Measurements from ENCODE around the gene PHOSPHO2. TPM values are rescaled to one million over a fixed set of nuclear protein-coding genes. Genes with fewer than 3 reads are reported as not detected.

The PHOSPHO2 gene
- total RNA-seq, 4 donors from 2014 or later: 7.1 to 17.3 (median 7.6) TPM

GRCh38 chr2:169718930-169719504, 24.7 kb downstream of the PHOSPHO2 start:
- no peak for TF ChIP-seq CTCF (IDR thresholded peaks at IDR 0.05)
- TF ChIP-seq EP300 (IDR thresholded peaks at IDR 0.05): no peak
- no peak for TF ChIP-seq POLR2A (IDR thresholded peaks at IDR 0.05)
- H3K4me1 ChIP-seq: peaks cover 0 to 21% (median 4%) of the 10 kb centered on the region in 4 donors
- no peaks in the 10 kb centered on the region for H3K27me3 ChIP-seq
- WGBS, 2 donors: 82 to 87% methylated on average over 2 of the region's 2 CpGs
- H3K9me3 ChIP-seq: no peaks in the 10 kb centered on the region
- DNase-seq (ENCODE audit: low spot score in 2 of 2): no peak
- H3K4me3 ChIP-seq: no peak overlapping the region
- no peak overlapping the region for H3K27ac ChIP-seq
- H3K36me3 ChIP-seq: no peaks in the 10 kb centered on the region

- peaks cover 0 to 10% (median 3%) of the 10 kb centered on the region in 4 donors for H3K4me1 ChIP-seq
- H3K9me3 ChIP-seq: no peaks in the 10 kb centered on the region
- no peaks in the 10 kb centered on the region for H3K27me3 ChIP-seq
- no peak for DNase-seq (ENCODE audit: low spot score in 2 of 2)
- H3K4me3 ChIP-seq: no peak overlapping the region
- no peaks in the 10 kb centered on the region for H3K36me3 ChIP-seq
- no peak overlapping the region for H3K27ac ChIP-seq
- TF ChIP-seq CTCF (IDR thresholded peaks at IDR 0.05): no peak
- no peak for TF ChIP-seq EP300 (IDR thresholded peaks at IDR 0.05)
- TF ChIP-seq POLR2A (IDR thresholded peaks at IDR 0.05): no peak
- 72 to 88% methylated on average over 3 of the region's 3 CpGs for WGBS, 2 donors
Observed at GRCh38 chr2:169721016-169721415, 26.7 kb downstream of the PHOSPHO2 start.

- WGBS, 2 donors: 82 to 92% methylated on average over 5 of the region's 5 CpGs
- no peak for TF ChIP-seq POLR2A (IDR thresholded peaks at IDR 0.05)
- TF ChIP-seq EP300 (IDR thresholded peaks at IDR 0.05): no peak
- no peak for TF ChIP-seq CTCF (IDR thresholded peaks at IDR 0.05)
- no peak for DNase-seq (ENCODE audit: low spot score in 2 of 2)
- no peak overlapping the region for H3K27ac ChIP-seq
- H3K4me3 ChIP-seq: no peak overlapping the region
- H3K36me3 ChIP-seq: no peaks in the 10 kb centered on the region
- H3K9me3 ChIP-seq: no peaks in the 10 kb centered on the region
- no peaks in the 10 kb centered on the region for H3K4me1 ChIP-seq
- no peaks in the 10 kb centered on the region for H3K27me3 ChIP-seq
Observed at GRCh38 chr2:169727065-169727464, 32.8 kb downstream of the PHOSPHO2 start.

- 96 to 97% methylated on average over 1 of the region's 1 CpG for WGBS, 2 donors
- no peak overlapping the region for H3K4me3 ChIP-seq
- H3K36me3 ChIP-seq: no peaks in the 10 kb centered on the region
- peaks cover 0 to 5% (median 0%) of the 10 kb centered on the region in 4 donors for H3K4me1 ChIP-seq
- H3K27ac ChIP-seq: no peak overlapping the region
- no peaks in the 10 kb centered on the region for H3K9me3 ChIP-seq
- DNase-seq (ENCODE audit: low spot score in 2 of 2): no peak
- H3K27me3 ChIP-seq: no peaks in the 10 kb centered on the region
- TF ChIP-seq EP300 (IDR thresholded peaks at IDR 0.05) (no peak), POLR2A (IDR thresholded peaks at IDR 0.05) (no peak), CTCF (IDR thresholded peaks at IDR 0.05) (no peak)
Observed at GRCh38 chr2:169729274-169729605, 35.0 kb downstream of the PHOSPHO2 start.

GRCh38 chr2:169732075-169732474, 37.8 kb downstream of the PHOSPHO2 start:
- H3K4me1 ChIP-seq: peaks cover 0 to 14% (median 3%) of the 10 kb centered on the region in 4 donors
- no peak for TF ChIP-seq POLR2A (IDR thresholded peaks at IDR 0.05)
- no peak for TF ChIP-seq EP300 (IDR thresholded peaks at IDR 0.05)
- TF ChIP-seq CTCF (IDR thresholded peaks at IDR 0.05): no peak
- 41 to 51% methylated on average over 5 of the region's 5 CpGs for WGBS, 2 donors
- no peaks in the 10 kb centered on the region for H3K36me3 ChIP-seq
- no peak for DNase-seq (ENCODE audit: low spot score in 2 of 2)
- H3K27me3 ChIP-seq: no peaks in the 10 kb centered on the region
- H3K27ac ChIP-seq: no peak overlapping the region
- no peak overlapping the region for H3K4me3 ChIP-seq
- no peaks in the 10 kb centered on the region for H3K9me3 ChIP-seq

Measured in tibial nerve (tissue), 4 donors.